B cell (primary cell): ENCODE data around the gene SLC16A14. TPM values are rescaled to one million over a fixed set of nuclear protein-coding genes. Genes with fewer than 3 reads are reported as not detected.

ENCODE experiments used
- ATAC-seq: fragments of 200-7000 bp; cut with Tn5 transposase; one replicate; pipeline ENCODE4 v1.10.0; 2021; ENCODE audit warnings: low read depth, mild to moderate bottlenecking, moderate number of reproducible peaks, moderate library complexity
- CTCF ChIA-PET: fragments of 350-600 bp; sonication (Branson Sonifier 250); formaldehyde crosslinking; loops from one replicate; lab custom pipeline; 2021; ENCODE audit warnings: antibody characterized with exemption, inconsistent platforms; lab: Charles Lee
- POLR2A ChIA-PET: fragments of 350-600 bp; sonication (Branson Sonifier 250); formaldehyde crosslinking; loops from one replicate; lab custom pipeline; 2021; ENCODE audit warnings: antibody characterized with exemption; lab: Charles Lee
- DNase-seq: peaks from one replicate; pipeline ENCODE4 v3.0.0; 2013
- H2AFZ ChIP-seq: 2 replicates; pipeline ENCODE4 v1.6.1; 2012; ENCODE audit warnings: mild to moderate bottlenecking, low read depth, low read length; ENCODE audit not compliant: insufficient read depth, poor library complexity, severe bottlenecking
- H3K27ac ChIP-seq, 2 donors: 1 replicate in 1 of 2; 2 replicates in 1 of 2; pipeline ENCODE4 v1.5.1; 2012 to 2013; ENCODE audit warnings: low read length in 2 of 2, mild to moderate bottlenecking in 2 of 2, moderate library complexity in 1 of 2
- H3K27me3 ChIP-seq, 4 experiments: fragments of 200-600 bp in 1 of 4; sonication (generic) in 1 of 4; replicated peaks in 1 of 4; 1 replicate in 2 of 4; 2 replicates in 2 of 4; pipeline versions ENCODE4 v1.6.1 to v1.7.0; 2013 to 2016; ENCODE audit warnings: low read length in 3 of 4, mild to moderate bottlenecking in 2 of 4, mixed read lengths in 1 of 4, moderate library complexity in 1 of 4; ENCODE audit not compliant: insufficient read depth in 4 of 4, control insufficient read depth in 3 of 4; ENCODE audit errors: control extremely low read depth in 1 of 4
- H3K36me3 ChIP-seq, 2 experiments: replicated peaks in 1 of 2; 1 replicate in 1 of 2; 2 replicates in 1 of 2; pipeline versions ENCODE4 v1.6.1 to v1.7.1; 2013; ENCODE audit warnings: low read length in 1 of 2; ENCODE audit not compliant: insufficient read depth in 2 of 2, control insufficient read depth in 1 of 2; ENCODE audit errors: control extremely low read depth in 1 of 2, extremely low read depth in 1 of 2
- H3K4me1 ChIP-seq, 2 donors: fragments of 200-600 bp in 1 of 2; sonication (generic) in 1 of 2; 1 replicate in 1 of 2; 2 replicates in 1 of 2; pipeline versions ENCODE4 v1.5.1 to v1.6.1; 2013 to 2017; ENCODE audit warnings: low read length in 2 of 2; ENCODE audit not compliant: control insufficient read depth in 2 of 2, insufficient read depth in 2 of 2
- H3K4me2 ChIP-seq: replicated peaks from 2 replicates; pipeline ENCODE3; 2012; ENCODE audit warnings: mild to moderate bottlenecking, low read depth, low read length; ENCODE audit not compliant: poor library complexity, severe bottlenecking
- H3K4me3 ChIP-seq, 5 experiments: fragments of 200-600 bp in 1 of 5; sonication (generic) in 1 of 5; 1 replicate in 3 of 5; 2 replicates in 2 of 5; pipeline versions ENCODE4 v1.5.1 to v1.7.0; 2011 to 2016; ENCODE audit warnings: low read length in 4 of 5, mild to moderate bottlenecking in 4 of 5, low read depth in 2 of 5, control low read depth in 1 of 5, moderate library complexity in 1 of 5; ENCODE audit not compliant: insufficient read depth in 1 of 5; ENCODE audit errors: control extremely low read depth in 1 of 5, extremely low read depth in 1 of 5
- H3K79me2 ChIP-seq: fragments of 200-600 bp; sonication (generic); one replicate; pipeline ENCODE4 v1.6.0; 2016; ENCODE audit warnings: low read length; ENCODE audit not compliant: control insufficient read depth, insufficient read depth
- H3K9ac ChIP-seq: fragments of 200-600 bp; sonication (generic); 2 replicates; pipeline ENCODE4 v1.6.1; 2017; ENCODE audit warnings: mild to moderate bottlenecking, low read length, moderate library complexity
- H3K9me3 ChIP-seq, 3 donors: one replicate each; pipeline versions ENCODE4 v1.6.1 to v1.7.1; 2013; ENCODE audit warnings: low read length in 2 of 3; ENCODE audit not compliant: control insufficient read depth in 2 of 3, insufficient read depth in 1 of 3; ENCODE audit errors: control extremely low read depth in 1 of 3
- H4K20me1 ChIP-seq: 2 replicates; pipeline ENCODE4 v1.6.0; 2012; ENCODE audit warnings: mild to moderate bottlenecking, low read length; ENCODE audit not compliant: insufficient read depth, control insufficient read depth, poor library complexity, severe bottlenecking
- H3K27ac Mint-ChIP-seq: one replicate; pipeline ENCODE4 v1.8.0; 2021; ENCODE audit warnings: mixed read lengths
- H3K27me3 Mint-ChIP-seq: one replicate; pipeline ENCODE4 v1.8.0; 2021; ENCODE audit warnings: mixed read lengths
- H3K4me1 Mint-ChIP-seq: one replicate; pipeline ENCODE4 v1.8.0; 2021; ENCODE audit warnings: mixed read lengths
- H3K4me3 Mint-ChIP-seq: one replicate; pipeline ENCODE4 v1.8.0; 2021; ENCODE audit warnings: mixed read lengths
- H3K9me3 Mint-ChIP-seq: one replicate; pipeline ENCODE4 v1.8.0; 2022; ENCODE audit warnings: mixed read lengths; ENCODE audit not compliant: insufficient read depth
- EZH2 ChIP-seq: IDR thresholded peaks from 2 replicates; pipeline ENCODE4 v1.6.1; 2012; ENCODE audit warnings: borderline replicate concordance, low read depth, mild to moderate bottlenecking, moderate library complexity, low read length; ENCODE audit not compliant: insufficient read depth, poor library complexity, severe bottlenecking
- WGBS: methylation state at CpG from one replicate; pipeline ENCODE4 v1.1.5; 2013; ENCODE audit warnings: missing lambda C conversion rate; ENCODE audit not compliant: insufficient coverage; 5-methylcytosine and 5-hydroxymethylcytosine counted together
- intact Hi-C: fragments of 100-400 bp; cut with micrococcal nuclease; formaldehyde crosslinking; loops from one replicate; pipeline ENCODE4 v1.10.0; 2022
- polyA plus RNA-seq: library from polyadenylated mRNA; depleted of rRNA; stranded (reverse); fragments of >200 nt; gene quantifications from 2 replicates; pipeline ENCODE4 v1.2.3, GENCODE V29; 2012
- total RNA-seq, 2 donors: library from RNA; stranded (reverse); fragments of 120-200 nt in 1 of 2; gene quantifications; 1 replicate in 1 of 2; 2 replicates in 1 of 2; pipeline versions ENCODE4 v1.2.3 to v1.2.4, GENCODE V29; 2013 to 2022
- TF ChIP-seq, protein P1 (sequence below): fragments of 200-600 bp; IDR thresholded peaks from one replicate; pipeline ENCODE4 v1.8.0; 2022; ENCODE audit warnings: antibody characterized with exemption, mild to moderate bottlenecking

Gene SLC16A14
- total and polyA plus RNA-seq, 2 donors (not counting 1 experiment from before 2014, with no cell fraction given) = 0.18 to 2.4 TPM

- Histone ChIP-seq H3K4me2 (no peak overlapping the region), H3K4me1 (no peaks in the 10 kb centered on the region), H3K9me3 (no peaks in the 10 kb centered on the region), H3K27me3 (no peaks in the 10 kb centered on the region), H4K20me1 (no peaks in the 10 kb centered on the region), H3K27ac (no peak overlapping the region), H2AFZ (no peak overlapping the region), H3K79me2 (no peaks in the 10 kb centered on the region), H3K4me3 (no peak overlapping the region), H3K9ac (no peak overlapping the region), H3K36me3 (no peaks in the 10 kb centered on the region)
- ATAC-seq (no peak), DNase-seq (no peak)
- WGBS = 80% methylated on average over 3 of the region's 5 CpGs
- intact Hi-C loops = no loop called here
- TF ChIP-seq, protein P1, sequence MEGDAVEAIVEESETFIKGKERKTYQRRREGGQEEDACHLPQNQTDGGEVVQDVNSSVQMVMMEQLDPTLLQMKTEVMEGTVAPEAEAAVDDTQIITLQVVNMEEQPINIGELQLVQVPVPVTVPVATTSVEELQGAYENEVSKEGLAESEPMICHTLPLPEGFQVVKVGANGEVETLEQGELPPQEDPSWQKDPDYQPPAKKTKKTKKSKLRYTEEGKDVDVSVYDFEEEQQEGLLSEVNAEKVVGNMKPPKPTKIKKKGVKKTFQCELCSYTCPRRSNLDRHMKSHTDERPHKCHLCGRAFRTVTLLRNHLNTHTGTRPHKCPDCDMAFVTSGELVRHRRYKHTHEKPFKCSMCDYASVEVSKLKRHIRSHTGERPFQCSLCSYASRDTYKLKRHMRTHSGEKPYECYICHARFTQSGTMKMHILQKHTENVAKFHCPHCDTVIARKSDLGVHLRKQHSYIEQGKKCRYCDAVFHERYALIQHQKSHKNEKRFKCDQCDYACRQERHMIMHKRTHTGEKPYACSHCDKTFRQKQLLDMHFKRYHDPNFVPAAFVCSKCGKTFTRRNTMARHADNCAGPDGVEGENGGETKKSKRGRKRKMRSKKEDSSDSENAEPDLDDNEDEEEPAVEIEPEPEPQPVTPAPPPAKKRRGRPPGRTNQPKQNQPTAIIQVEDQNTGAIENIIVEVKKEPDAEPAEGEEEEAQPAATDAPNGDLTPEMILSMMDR = no peak
- no peak for TF ChIP-seq EZH2
- peaks cover 3% of the 10 kb centered on the region for H3K9me3 Mint-ChIP-seq
- no peaks in the 10 kb centered on the region for H3K4me1 Mint-ChIP-seq
- H3K27ac Mint-ChIP-seq = no peak overlapping the region
- POLR2A ChIA-PET = no interaction called here
- peaks cover 3% of the 10 kb centered on the region for H3K27me3 Mint-ChIP-seq
- CTCF ChIA-PET = interaction anchor here (0.9 kb wide), 1 partner anchor 14 kb away, joined by 4 read pairs; no protein-coding TSS in a partner anchor
- H3K4me3 Mint-ChIP-seq = no peak overlapping the region
Measured at GRCh38 chr2:230077851-230078547, 9.3 kb upstream of the SLC16A14 start.

GRCh38 chr2:230076819-230077218, 8.1 kb upstream of the SLC16A14 start:
- H3K36me3 ChIP-seq = no peaks in the 10 kb centered on the region
- no peak for DNase-seq
- H3K27ac Mint-ChIP-seq = no peak overlapping the region
- no peak overlapping the region for H3K4me2 ChIP-seq
- no peak for ATAC-seq
- no peak overlapping the region for H3K4me3 Mint-ChIP-seq
- H3K27me3 Mint-ChIP-seq = peaks cover 5% of the 10 kb centered on the region
- ChIA-PET POLR2A (no interaction called here), CTCF (interaction anchor here (0.9 to 3.0 kb wide), 2 partner anchors 10 to 12 kb away, joined by 4 to 14 read pairs; no protein-coding TSS in a partner anchor)
- H3K79me2 ChIP-seq = no peaks in the 10 kb centered on the region
- H3K9ac ChIP-seq = no peak overlapping the region
- H3K4me3 ChIP-seq = no peak overlapping the region
- peaks cover 3% of the 10 kb centered on the region for H3K9me3 Mint-ChIP-seq
- no peaks in the 10 kb centered on the region for H3K27me3 ChIP-seq
- no peak for TF ChIP-seq EZH2
- TF ChIP-seq, protein P1 = no peak
- H3K4me1 Mint-ChIP-seq = no peaks in the 10 kb centered on the region
- 83% methylated on average over 2 of the region's 2 CpGs for WGBS
- intact Hi-C loops = no loop called here
- H4K20me1 ChIP-seq = no peaks in the 10 kb centered on the region
- H3K9me3 ChIP-seq = no peaks in the 10 kb centered on the region
- no peaks in the 10 kb centered on the region for H3K4me1 ChIP-seq
- H3K27ac ChIP-seq = no peak overlapping the region
- H2AFZ ChIP-seq = no peak overlapping the region
